HepG2 (cell line): ENCODE data around the gene PIGW. TPM values are rescaled to one million over a fixed set of nuclear protein-coding genes. Genes with fewer than 3 reads are reported as not detected.

Source experiments
- ARID2 ChIP-seq: sonication (generic); formaldehyde crosslinking; IDR thresholded peaks from 2 replicates; pipeline ENCODE4 v1.8.1; 2022; ENCODE audit warnings: mild to moderate bottlenecking, missing genetic modification reagents, borderline replicate concordance
- ASH2L ChIP-seq: fragments of 300-600, 200-600 bp; sonication (generic); IDR thresholded peaks from 2 replicates; pipeline ENCODE4 v1.7.0; 2017; ENCODE audit warnings: low read depth, mild to moderate bottlenecking, moderate library complexity, mixed read lengths, low read length; ENCODE audit not compliant: insufficient read length
- IRX3 ChIP-seq: sonication (generic); formaldehyde crosslinking; IDR thresholded peaks from 2 replicates; pipeline ENCODE4 v1.8.1; 2023; ENCODE audit warnings: mild to moderate bottlenecking, low read depth, missing genetic modification reagents, borderline replicate concordance
- KDM1A ChIP-seq: IDR thresholded peaks from 2 replicates; pipeline ENCODE4 v1.6.1; 2016; ENCODE audit warnings: missing compliant biosample characterization
- KLF9 ChIP-seq: IDR thresholded peaks from 2 replicates; pipeline ENCODE4 v1.6.1; 2016; ENCODE audit warnings: low read depth
- NCOA5 ChIP-seq: sonication (generic); formaldehyde crosslinking; IDR thresholded peaks from 2 replicates; pipeline ENCODE4 v1.4.0; 2020; ENCODE audit warnings: missing genetic modification reagents
- ONECUT2 ChIP-seq: sonication (generic); formaldehyde crosslinking; IDR thresholded peaks from 2 replicates; pipeline ENCODE4 v1.4.0; 2020; ENCODE audit warnings: missing genetic modification reagents
- PCBP2 ChIP-seq: fragments of 200-400 bp; formaldehyde crosslinking; optimal IDR thresholded peaks from 2 replicates; pipeline ENCODE3; 2018; ENCODE audit warnings: low read length, low read depth; ENCODE audit not compliant: poor library complexity, severe bottlenecking
- POLR2G ChIP-seq: fragments of 200-400 bp; formaldehyde crosslinking; IDR thresholded peaks from 2 replicates; pipeline ENCODE4 v1.6.1; 2018; ENCODE audit warnings: mild to moderate bottlenecking, low read depth, low read length, moderate library complexity
- RBM39 ChIP-seq: fragments of 200-400 bp; formaldehyde crosslinking; IDR thresholded peaks from one replicate; pipeline ENCODE4 v1.6.1; 2018; ENCODE audit warnings: antibody characterized with exemption, mild to moderate bottlenecking, low read depth, low read length; ENCODE audit not compliant: poor library complexity, severe bottlenecking
- TOPORS ChIP-seq: sonication (generic); formaldehyde crosslinking; IDR thresholded peaks from 2 replicates; pipeline ENCODE4 v1.8.0; 2023; ENCODE audit warnings: mild to moderate bottlenecking, missing genetic modification reagents
- ZBTB3 ChIP-seq: sonication (generic); formaldehyde crosslinking; IDR thresholded peaks from 2 replicates; pipeline ENCODE4 v1.4.0; 2020; ENCODE audit warnings: low read depth, mild to moderate bottlenecking, moderate library complexity, missing genetic modification reagents, borderline replicate concordance
- ZNF207 ChIP-seq: fragments of 450-650 bp; IDR thresholded peaks from 2 replicates; pipeline ENCODE4 v1.6.1; 2016; ENCODE audit warnings: antibody characterized with exemption, borderline replicate concordance
- ZNF263 ChIP-seq: sonication (generic); formaldehyde crosslinking; IDR thresholded peaks from 2 replicates; pipeline ENCODE4 v1.4.0; 2020; ENCODE audit warnings: missing genetic modification reagents
- ZNF326 ChIP-seq: sonication (generic); formaldehyde crosslinking; IDR thresholded peaks from 2 replicates; pipeline ENCODE4 v1.4.0; 2020; ENCODE audit warnings: missing genetic modification reagents, borderline replicate concordance
- ZNF552 ChIP-seq: sonication (generic); formaldehyde crosslinking; IDR thresholded peaks from 2 replicates; pipeline ENCODE4 v1.9.0; 2022; ENCODE audit warnings: missing genetic modification reagents, mild to moderate bottlenecking, borderline replicate concordance
- ZNF772 ChIP-seq: sonication (generic); formaldehyde crosslinking; IDR thresholded peaks from 2 replicates; pipeline ENCODE4 v1.5.0; 2020; ENCODE audit warnings: mild to moderate bottlenecking, missing genetic modification reagents
- polyA plus RNA-seq, 8 experiments: library from polyadenylated mRNA; depleted of rRNA in 3 of 8; stranded (reverse) in 7 of 8; unstranded in 1 of 8; fragments of >200 nt; fragmentation: Illumina TruSeq in 4 of 8; extraction: Trizol in 4 of 8; gene quantifications; 2 replicates each; pipeline versions ENCODE4 v1.2.1 to v1.2.3, GENCODE V29; 2011 to 2016; ENCODE audit warnings: low read depth in 4 of 8, missing spikeins in 1 of 8, mixed read lengths in 1 of 8; ENCODE audit not compliant: insufficient read depth in 1 of 8
- total RNA-seq, 5 experiments: library from RNA; depleted of rRNA; stranded (reverse); fragments of >200 nt; fragmentation: Illumina TruSeq; extraction: Trizol; gene quantifications; 2 replicates each; pipeline ENCODE4 v1.2.3, GENCODE V29; 2016; ENCODE audit warnings: low read depth in 1 of 5
- TF ChIP-seq, protein P1 (sequence below): sonication (generic); formaldehyde crosslinking; IDR thresholded peaks from 2 replicates; pipeline ENCODE4 v1.8.0; 2023; ENCODE audit warnings: mild to moderate bottlenecking, missing genetic modification reagents
- TF ChIP-seq, protein P2 (sequence below): sonication (generic); formaldehyde crosslinking; IDR thresholded peaks from 2 replicates; pipeline ENCODE4 v1.4.0; 2020; ENCODE audit warnings: missing genetic modification reagents, mild to moderate bottlenecking, borderline replicate concordance
- TF ChIP-seq, protein P3 (sequence below): sonication (generic); formaldehyde crosslinking; IDR thresholded peaks from 2 replicates; pipeline ENCODE4 v1.4.0; 2020; ENCODE audit warnings: missing genetic modification reagents, mild to moderate bottlenecking, borderline replicate concordance

PIGW gene
- total and polyA plus RNA-seq, 2 of the 13 experiments (the other 11 are each of a cell fraction or from before 2014, with no cell fraction given), result 9.0 to 24.0 TPM

DNA sequence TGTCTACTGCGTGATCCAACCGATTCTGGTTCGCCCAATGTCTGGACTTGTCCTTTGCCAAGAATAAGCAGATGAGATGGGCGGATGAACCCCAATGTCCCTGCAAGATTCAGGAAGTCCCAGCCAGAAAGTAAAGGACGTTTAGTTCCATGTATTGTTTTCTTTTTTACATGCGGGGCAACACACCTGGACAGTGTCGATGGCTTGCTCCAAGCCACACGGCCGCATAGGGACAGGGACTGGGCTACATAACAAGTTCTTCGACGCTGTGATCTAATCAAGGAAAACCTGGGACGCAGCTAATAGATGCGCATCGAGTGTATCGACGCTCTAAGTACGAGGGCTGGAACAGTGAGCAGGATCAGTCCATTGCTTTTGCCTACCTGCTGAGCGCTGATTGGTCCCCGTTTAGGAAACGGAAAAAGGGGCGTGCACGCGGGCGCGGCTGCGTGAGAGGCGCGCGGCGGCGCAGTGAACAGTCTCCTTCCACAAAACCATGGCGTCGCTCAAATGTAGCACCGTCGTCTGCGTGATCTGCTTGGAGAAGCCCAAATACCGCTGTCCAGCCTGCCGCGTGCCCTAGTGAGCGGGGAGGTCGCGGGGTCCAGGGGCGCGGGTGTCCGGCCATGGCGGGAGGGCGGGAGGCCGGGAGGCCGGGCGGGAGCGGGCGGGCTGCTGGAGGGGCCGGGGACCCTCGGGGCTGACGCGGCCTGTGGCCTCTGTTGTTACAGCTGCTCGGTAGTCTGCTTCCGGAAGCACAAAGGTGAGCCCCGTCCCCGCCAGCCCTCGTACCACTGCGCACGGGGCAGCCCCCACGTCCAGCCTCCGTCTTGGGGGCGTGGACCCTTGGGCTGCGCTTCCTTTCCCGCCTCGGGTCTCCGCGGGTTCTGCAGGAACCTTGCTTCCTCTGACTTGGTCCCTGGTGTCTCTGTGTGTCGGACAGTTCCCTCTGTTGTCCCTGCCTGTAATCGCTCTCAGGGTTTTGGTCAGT lies 48.3 kb upstream of the PIGW start, which contains the start of gene ZNHIT3 (continued):
- TF ChIP-seq IRX3 (peak; percentile 45; the same call in 1 of the 2 replicates), RBM39 (no peak), ASH2L (peak; percentile 85), ZNF263 (CRISPR knock-in tag) (no peak), TOPORS (CRISPR knock-in tag) (0 out of 2 replicates have a peak, but pooled peaks have one; percentile 27), ZBTB3 (CRISPR knock-in tag) (no peak; the same call in 1 of the 2 replicates), ZNF326 (CRISPR knock-in tag) (no peak), PCBP2 (no peak), ZNF207 (no peak), ONECUT2 (CRISPR knock-in tag) (no peak), ARID2 (CRISPR knock-in tag) (no peak), ZNF552 (CRISPR knock-in tag) (peak; percentile 76), NCOA5 (CRISPR knock-in tag) (no peak), POLR2G (peak; percentile 83), ZNF772 (CRISPR knock-in tag) (no peak; the same call in 1 of the 2 replicates), KDM1A (CRISPR knock-in tag) (no peak), KLF9 (peak; percentile 60; the same call in 1 of the 2 replicates)
- TF ChIP-seq, protein P1, sequence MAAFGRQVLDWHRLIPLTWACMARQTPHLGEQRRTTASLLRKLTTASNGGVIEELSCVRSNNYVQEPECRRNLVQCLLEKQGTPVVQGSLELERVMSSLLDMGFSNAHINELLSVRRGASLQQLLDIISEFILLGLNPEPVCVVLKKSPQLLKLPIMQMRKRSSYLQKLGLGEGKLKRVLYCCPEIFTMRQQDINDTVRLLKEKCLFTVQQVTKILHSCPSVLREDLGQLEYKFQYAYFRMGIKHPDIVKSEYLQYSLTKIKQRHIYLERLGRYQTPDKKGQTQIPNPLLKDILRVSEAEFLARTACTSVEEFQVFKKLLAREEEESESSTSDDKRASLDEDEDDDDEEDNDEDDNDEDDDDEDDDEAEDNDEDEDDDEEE (CRISPR knock-in tag), result no peak
- TF ChIP-seq, protein P2, sequence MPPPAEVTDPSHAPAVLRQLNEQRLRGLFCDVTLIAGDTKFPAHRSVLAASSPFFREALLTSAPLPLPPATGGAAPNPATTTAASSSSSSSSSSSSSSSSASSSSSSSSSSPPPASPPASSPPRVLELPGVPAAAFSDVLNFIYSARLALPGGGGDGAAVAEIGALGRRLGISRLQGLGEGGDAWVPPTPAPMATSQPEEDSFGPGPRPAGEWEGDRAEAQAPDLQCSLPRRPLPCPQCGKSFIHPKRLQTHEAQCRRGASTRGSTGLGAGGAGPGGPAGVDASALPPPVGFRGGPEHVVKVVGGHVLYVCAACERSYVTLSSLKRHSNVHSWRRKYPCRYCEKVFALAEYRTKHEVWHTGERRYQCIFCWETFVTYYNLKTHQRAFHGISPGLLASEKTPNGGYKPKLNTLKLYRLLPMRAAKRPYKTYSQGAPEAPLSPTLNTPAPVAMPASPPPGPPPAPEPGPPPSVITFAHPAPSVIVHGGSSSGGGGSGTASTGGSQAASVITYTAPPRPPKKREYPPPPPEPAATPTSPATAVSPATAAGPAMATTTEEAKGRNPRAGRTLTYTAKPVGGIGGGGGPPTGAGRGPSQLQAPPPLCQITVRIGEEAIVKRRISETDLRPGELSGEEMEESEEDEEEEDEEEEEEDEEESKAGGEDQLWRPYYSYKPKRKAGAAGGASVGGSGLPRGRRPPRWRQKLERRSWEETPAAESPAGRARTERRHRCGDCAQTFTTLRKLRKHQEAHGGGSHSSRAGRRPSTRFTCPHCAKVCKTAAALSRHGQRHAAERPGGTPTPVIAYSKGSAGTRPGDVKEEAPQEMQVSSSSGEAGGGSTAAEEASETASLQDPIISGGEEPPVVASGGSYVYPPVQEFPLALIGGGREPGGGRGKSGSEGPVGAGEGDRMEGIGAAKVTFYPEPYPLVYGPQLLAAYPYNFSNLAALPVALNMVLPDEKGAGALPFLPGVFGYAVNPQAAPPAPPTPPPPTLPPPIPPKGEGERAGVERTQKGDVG (CRISPR knock-in tag), result no peak
- TF ChIP-seq, protein P3, sequence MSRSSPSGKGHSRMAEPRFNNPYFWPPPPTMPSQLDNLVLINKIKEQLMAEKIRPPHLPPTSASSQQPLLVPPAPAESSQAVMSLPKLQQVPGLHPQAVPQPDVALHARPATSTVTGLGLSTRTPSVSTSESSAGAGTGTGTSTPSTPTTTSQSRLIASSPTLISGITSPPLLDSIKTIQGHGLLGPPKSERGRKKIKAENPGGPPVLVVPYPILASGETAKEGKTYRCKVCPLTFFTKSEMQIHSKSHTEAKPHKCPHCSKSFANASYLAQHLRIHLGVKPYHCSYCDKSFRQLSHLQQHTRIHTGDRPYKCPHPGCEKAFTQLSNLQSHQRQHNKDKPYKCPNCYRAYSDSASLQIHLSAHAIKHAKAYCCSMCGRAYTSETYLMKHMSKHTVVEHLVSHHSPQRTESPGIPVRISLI (CRISPR knock-in tag), result no peak
